K562 (cell line): ENCODE results near the gene FTL. TPM values are rescaled to one million over a fixed set of nuclear protein-coding genes. Genes with fewer than 3 reads are reported as not detected.

Experiments used
- ATAC-seq: fragments of 200-7000 bp; cut with Tn5 transposase; 3 replicates; pipeline ENCODE4 v1.9.1; 2020; ENCODE audit warnings: moderate library complexity
- BruUV-seq: library from RNA; stranded (reverse); fragments of 400-500 nt; replicated peaks from 2 replicates; lab custom pipeline; 2021; lab: Mats Ljungman, UMichigan
- CTCF ChIA-PET: fragments of 300-600 bp; formaldehyde crosslinking; extraction: SDS; loops from one replicate; lab custom pipeline; 2021; ENCODE audit warnings: low intra/inter-chr PET ratio; lab: Yijun Ruan, JAX
- POLR2A ChIA-PET: fragments of 300-600, 350-650 bp; sonication (Branson Sonifier 250); formaldehyde crosslinking; extraction: SDS; loops from one replicate; lab custom pipeline; 2021; ENCODE audit warnings: antibody characterized with exemption, inconsistent platforms; lab: Yijun Ruan, JAX
- DNase-seq, 4 experiments: peaks; one replicate each; pipeline versions ENCODE4 v3.0.0 to v3.0.0-alpha.2; 2011 to 2018; ENCODE audit warnings: low spot score in 3 of 4, mixed read lengths in 3 of 4; ENCODE audit errors: extremely low read depth in 1 of 4
- FAIRE-seq: peaks from 2 replicates; lab custom pipeline; 2011; peaks lifted over from hg19 to GRCh38; lab: Jason Lieb, UNC
- H2AFZ ChIP-seq: 2 replicates; pipeline ENCODE4 v1.6.0; 2011; ENCODE audit warnings: low read depth, low read length, control low read depth, inconsistent platforms
- H3K27ac ChIP-seq: fragments of 200-600 bp; 3 replicates; pipeline ENCODE4 v1.8.0; 2011; ENCODE audit warnings: low read depth, mild to moderate bottlenecking, control low read depth, inconsistent platforms, low read length, moderate library complexity, mixed read lengths; ENCODE audit errors: extremely low read depth
- H3K27me3 ChIP-seq, 2 experiments: fragments of 300-600 bp in 1 of 2; 2 replicates in 1 of 2; 3 replicates in 1 of 2; pipeline versions ENCODE4 v1.6.0 to v1.8.0; 2011; ENCODE audit warnings: inconsistent platforms in 2 of 2, low read length in 2 of 2, mild to moderate bottlenecking in 1 of 2, mixed read lengths in 1 of 2, moderate library complexity in 1 of 2; ENCODE audit not compliant: control insufficient read depth in 2 of 2, insufficient read depth in 2 of 2
- H3K36me3 ChIP-seq: fragments of 300-600 bp; 3 replicates; pipeline ENCODE4 v1.8.0; 2011; ENCODE audit warnings: mild to moderate bottlenecking, low read length, inconsistent platforms; ENCODE audit not compliant: control insufficient read depth, insufficient read depth
- H3K4me1 ChIP-seq, 2 experiments: fragments of 200-600 bp in 1 of 2; replicated peaks in 1 of 2; 2 replicates in 1 of 2; 3 replicates in 1 of 2; pipeline versions ENCODE4 v1.5.1 to v1.8.0; 2011; ENCODE audit warnings: inconsistent platforms in 2 of 2, low read length in 2 of 2, mild to moderate bottlenecking in 1 of 2, mixed read lengths in 1 of 2, moderate library complexity in 1 of 2; ENCODE audit not compliant: control insufficient read depth in 2 of 2, insufficient read depth in 2 of 2
- H3K4me2 ChIP-seq: 2 replicates; pipeline ENCODE4 v1.6.1; 2011; ENCODE audit warnings: low read length, control low read depth, inconsistent platforms, mixed read lengths; ENCODE audit not compliant: insufficient read depth
- H3K4me3 ChIP-seq: fragments of 200-600 bp; sonication (generic), shearing (Covaris generic); 2 replicates; pipeline ENCODE4 v1.5.1; 2016; ENCODE audit warnings: control low read depth, inconsistent platforms
- H3K79me2 ChIP-seq: fragments of 200-600 bp; 3 replicates; pipeline ENCODE4 v1.8.0; 2011; ENCODE audit warnings: low read length, inconsistent platforms; ENCODE audit not compliant: control insufficient read depth, insufficient read depth
- H3K9ac ChIP-seq, 2 experiments: 2 replicates each; pipeline versions ENCODE4 v1.6.0 to v1.6.1; 2011; ENCODE audit warnings: low read depth in 2 of 2, low read length in 2 of 2, control low read depth in 1 of 2, inconsistent platforms in 1 of 2, mild to moderate bottlenecking in 1 of 2, mixed read lengths in 1 of 2; ENCODE audit not compliant: insufficient read depth in 1 of 2
- H3K9me1 ChIP-seq: one replicate; pipeline ENCODE4 v1.6.0; 2011; ENCODE audit warnings: inconsistent platforms, mild to moderate bottlenecking, low read length, moderate library complexity; ENCODE audit not compliant: control insufficient read depth, insufficient read depth
- H3K9me3 ChIP-seq: replicated peaks from 2 replicates; pipeline ENCODE4 v1.5.1; 2011; ENCODE audit warnings: low read depth, low read length, inconsistent platforms; ENCODE audit not compliant: control insufficient read depth, insufficient read depth
- H4K20me1 ChIP-seq: replicated peaks from 2 replicates; pipeline ENCODE4 v1.6.1; 2011; ENCODE audit warnings: low read length, inconsistent platforms, mixed read lengths; ENCODE audit not compliant: control insufficient read depth, insufficient read depth
- HDAC6 ChIP-seq: IDR thresholded peaks from 2 replicates; pipeline ENCODE4 v1.6.1; 2012; ENCODE audit warnings: low read depth, mild to moderate bottlenecking, control low read depth, inconsistent platforms, low read length, moderate library complexity
- ILF3 ChIP-seq: fragments of 450-650 bp; IDR thresholded peaks from 2 replicates; pipeline ENCODE4 v1.6.1; 2018; ENCODE audit warnings: antibody characterized with exemption, mild to moderate bottlenecking, moderate library complexity, borderline replicate concordance
- IRF1 ChIP-seq: sonication (generic); formaldehyde crosslinking; IDR thresholded peaks from 2 replicates; pipeline ENCODE4 v1.8.0; 2022; ENCODE audit warnings: missing genetic modification reagents, mild to moderate bottlenecking, borderline replicate concordance
- JUN ChIP-seq, 2 experiments: sonication (generic) in 1 of 2; formaldehyde crosslinking in 1 of 2; IDR thresholded peaks; 2 replicates each; pipeline versions ENCODE4 v1.6.1 to v1.8.0; 2012 to 2022; ENCODE audit warnings: borderline replicate concordance in 2 of 2, mild to moderate bottlenecking in 2 of 2, improper control_type of control experiment in 1 of 2, low read depth in 1 of 2, low read length in 1 of 2, missing genetic modification reagents in 1 of 2
- JUND ChIP-seq, 2 experiments: IDR thresholded peaks; 2 replicates in 1 of 2; 3 replicates in 1 of 2; pipeline ENCODE4 v1.6.1; 2011; ENCODE audit warnings: borderline replicate concordance in 2 of 2, low read depth in 2 of 2, low read length in 2 of 2, improper control_type of control experiment in 1 of 2, missing biosample characterization in 1 of 2, missing genetic modification characterization in 1 of 2, missing genetic modification reagents in 1 of 2
- RBM15 ChIP-seq: fragments of 200-400 bp; formaldehyde crosslinking; IDR thresholded peaks from 2 replicates; pipeline ENCODE4 v1.6.1; 2018; ENCODE audit warnings: mild to moderate bottlenecking, low read length, moderate library complexity; ENCODE audit not compliant: insufficient read depth
- SMARCE1 ChIP-seq: fragments of 450-650 bp; IDR thresholded peaks from 2 replicates; pipeline ENCODE4 v1.7.1; 2016; ENCODE audit warnings: mild to moderate bottlenecking
- TAL1 ChIP-seq: fragments of 450-650 bp; IDR thresholded peaks from 2 replicates; pipeline ENCODE4 v1.6.1; 2016; ENCODE audit warnings: mild to moderate bottlenecking
- ZNF232 ChIP-seq: sonication (generic); formaldehyde crosslinking; IDR thresholded peaks from 2 replicates; pipeline ENCODE4 v1.8.0; 2022; ENCODE audit warnings: mild to moderate bottlenecking, missing genetic modification reagents
- ZNF347 ChIP-seq: fragments of 450-650 bp; formaldehyde crosslinking; IDR thresholded peaks from 2 replicates; pipeline ENCODE4 v1.4.0; 2020; ENCODE audit warnings: low read depth, mild to moderate bottlenecking, moderate library complexity
- ZNF75A ChIP-seq: fragments of 450-650 bp; formaldehyde crosslinking; IDR thresholded peaks from 2 replicates; pipeline ENCODE4 v1.4.0; 2020; ENCODE audit warnings: mild to moderate bottlenecking
- WGBS: fragments of 100-300 bp; shearing (Covaris generic); methylation state at CpG from one replicate; pipeline ENCODE4 v1.1.6; 2016; ENCODE audit warnings: low coverage, mixed read lengths; ENCODE audit not compliant: insufficient coverage; ENCODE audit errors: missing lambda C conversion rate; 5-methylcytosine and 5-hydroxymethylcytosine counted together
- in situ Hi-C: fragments of 300-500 bp; cut with MboI; formaldehyde crosslinking; loops from 4 replicates; pipeline ENCODE4 v1.15.0; 2018; ENCODE audit warnings: inconsistent platforms, mixed read lengths
- intact Hi-C: fragments of 100-400 bp; cut with micrococcal nuclease; formaldehyde crosslinking; loops from 2 replicates; pipeline ENCODE4 v1.14.2; 2022
- polyA plus RNA-seq, 8 experiments: library from polyadenylated mRNA; depleted of rRNA in 4 of 8; stranded (reverse) in 5 of 8; unstranded in 3 of 8; fragments of >200 nt; fragmentation: Nextera tagmentation in 2 of 8; fragmentation: Illumina TruSeq in 1 of 8; extraction: Ambion mirVana in 2 of 8; extraction: Trizol in 1 of 8; gene quantifications; 2 replicates each; pipeline versions ENCODE4 v1.2.1 to v1.2.3, GENCODE V29; 2011 to 2014; ENCODE audit warnings: inconsistent platforms in 1 of 8, missing spikeins in 1 of 8
- total RNA-seq, 7 experiments: library from RNA; depleted of rRNA in 6 of 7; stranded (reverse); fragments of >200 nt in 6 of 7; fragmentation: Illumina TruSeq in 2 of 7; extraction: Trizol in 2 of 7; gene quantifications; 2 replicates each; pipeline versions ENCODE4 v1.2.1 to v1.2.3, GENCODE V29; 2011 to 2021; ENCODE audit warnings: low replicate concordance in 1 of 7
- TF ChIP-seq, protein P1 (sequence below): fragments of 450-650 bp; IDR thresholded peaks from 2 replicates; pipeline ENCODE4 v1.6.1; 2016; ENCODE audit warnings: mild to moderate bottlenecking
- TF ChIP-seq, protein P2 (sequence below): fragments of 450-650 bp; IDR thresholded peaks from 2 replicates; pipeline ENCODE4 v1.6.1; 2016

Gene FTL
- total and polyA plus RNA-seq, 9 of the 15 experiments (the other 6 are each of a cell fraction or from before 2014, with no cell fraction given) = 1,231 to 27,415 (median 3,965) TPM

- no peaks in the 10 kb centered on the region for H3K9me3 ChIP-seq
- H3K4me3 ChIP-seq = no peak overlapping the region
- POLR2A ChIA-PET = interaction anchor here (0.6 kb wide), 1 partner anchor 9 kb away, joined by 5 read pairs; no protein-coding TSS in a partner anchor
- CTCF ChIA-PET = no interaction called here
- no peak overlapping the region for H2AFZ ChIP-seq
- in situ Hi-C loops (no loop called here), intact Hi-C loops (no loop called here)
- TF ChIP-seq, protein P1, sequence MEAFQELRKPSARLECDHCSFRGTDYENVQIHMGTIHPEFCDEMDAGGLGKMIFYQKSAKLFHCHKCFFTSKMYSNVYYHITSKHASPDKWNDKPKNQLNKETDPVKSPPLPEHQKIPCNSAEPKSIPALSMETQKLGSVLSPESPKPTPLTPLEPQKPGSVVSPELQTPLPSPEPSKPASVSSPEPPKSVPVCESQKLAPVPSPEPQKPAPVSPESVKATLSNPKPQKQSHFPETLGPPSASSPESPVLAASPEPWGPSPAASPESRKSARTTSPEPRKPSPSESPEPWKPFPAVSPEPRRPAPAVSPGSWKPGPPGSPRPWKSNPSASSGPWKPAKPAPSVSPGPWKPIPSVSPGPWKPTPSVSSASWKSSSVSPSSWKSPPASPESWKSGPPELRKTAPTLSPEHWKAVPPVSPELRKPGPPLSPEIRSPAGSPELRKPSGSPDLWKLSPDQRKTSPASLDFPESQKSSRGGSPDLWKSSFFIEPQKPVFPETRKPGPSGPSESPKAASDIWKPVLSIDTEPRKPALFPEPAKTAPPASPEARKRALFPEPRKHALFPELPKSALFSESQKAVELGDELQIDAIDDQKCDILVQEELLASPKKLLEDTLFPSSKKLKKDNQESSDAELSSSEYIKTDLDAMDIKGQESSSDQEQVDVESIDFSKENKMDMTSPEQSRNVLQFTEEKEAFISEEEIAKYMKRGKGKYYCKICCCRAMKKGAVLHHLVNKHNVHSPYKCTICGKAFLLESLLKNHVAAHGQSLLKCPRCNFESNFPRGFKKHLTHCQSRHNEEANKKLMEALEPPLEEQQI = no peak
- TF ChIP-seq TAL1 (no peak), ZNF232 (CRISPR knock-in tag) (no peak), JUN (IDR thresholded peaks at IDR 0.05; ENCODE audit: borderline replicate concordance, low read depth, low read length) (no peak), JUN (CRISPR knock-in tag; IDR thresholded peaks at IDR 0.05; ENCODE audit: borderline replicate concordance) (no peak), RBM15 (no peak), ILF3 (no peak), JUND (IDR thresholded peaks at IDR 0.05; ENCODE audit: borderline replicate concordance, low read depth, low read length) (no peak), JUND (tag; IDR thresholded peaks at IDR 0.05; ENCODE audit: borderline replicate concordance, low read depth, low read length) (no peak), ZNF347 (CRISPR knock-in tag) (no peak), IRF1 (no peak), HDAC6 (no peak), SMARCE1 (no peak), ZNF75A (CRISPR knock-in tag) (no peak)
- TF ChIP-seq, protein P2, sequence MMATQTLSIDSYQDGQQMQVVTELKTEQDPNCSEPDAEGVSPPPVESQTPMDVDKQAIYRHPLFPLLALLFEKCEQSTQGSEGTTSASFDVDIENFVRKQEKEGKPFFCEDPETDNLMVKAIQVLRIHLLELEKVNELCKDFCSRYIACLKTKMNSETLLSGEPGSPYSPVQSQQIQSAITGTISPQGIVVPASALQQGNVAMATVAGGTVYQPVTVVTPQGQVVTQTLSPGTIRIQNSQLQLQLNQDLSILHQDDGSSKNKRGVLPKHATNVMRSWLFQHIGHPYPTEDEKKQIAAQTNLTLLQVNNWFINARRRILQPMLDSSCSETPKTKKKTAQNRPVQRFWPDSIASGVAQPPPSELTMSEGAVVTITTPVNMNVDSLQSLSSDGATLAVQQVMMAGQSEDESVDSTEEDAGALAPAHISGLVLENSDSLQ = no peak
- peaks cover 0 to 4% of the 10 kb centered on the region in 2 experiments; a peak in 1 of 5 replicates for H3K4me1 ChIP-seq
- ATAC-seq (no peak), DNase-seq (no peak), FAIRE-seq (no peak)
- TSS peak; percentile 27 for BruUV-seq
- peaks cover 4% of the 10 kb centered on the region for H3K9me1 ChIP-seq
- H3K9ac ChIP-seq = no peak overlapping the region
- no peak overlapping the region for H3K27ac ChIP-seq
- no peak overlapping the region for H3K4me2 ChIP-seq
- H3K79me2 ChIP-seq = peaks cover under 1% of the 10 kb centered on the region; the same call in 1 of the 3 replicates
- peaks cover 77% of the 10 kb centered on the region for H3K36me3 ChIP-seq
- H3K27me3 ChIP-seq = no peaks in the 10 kb centered on the region
- 88% methylated on average over 7 of the region's 7 CpGs for WGBS
- H4K20me1 ChIP-seq = no peaks in the 10 kb centered on the region
Measured at GRCh38 chr19:49004964-49005614, 40.0 kb downstream of the FTL start.
